ENCODE data around the gene COL15A1.

Gene COL15A1

DNA sequence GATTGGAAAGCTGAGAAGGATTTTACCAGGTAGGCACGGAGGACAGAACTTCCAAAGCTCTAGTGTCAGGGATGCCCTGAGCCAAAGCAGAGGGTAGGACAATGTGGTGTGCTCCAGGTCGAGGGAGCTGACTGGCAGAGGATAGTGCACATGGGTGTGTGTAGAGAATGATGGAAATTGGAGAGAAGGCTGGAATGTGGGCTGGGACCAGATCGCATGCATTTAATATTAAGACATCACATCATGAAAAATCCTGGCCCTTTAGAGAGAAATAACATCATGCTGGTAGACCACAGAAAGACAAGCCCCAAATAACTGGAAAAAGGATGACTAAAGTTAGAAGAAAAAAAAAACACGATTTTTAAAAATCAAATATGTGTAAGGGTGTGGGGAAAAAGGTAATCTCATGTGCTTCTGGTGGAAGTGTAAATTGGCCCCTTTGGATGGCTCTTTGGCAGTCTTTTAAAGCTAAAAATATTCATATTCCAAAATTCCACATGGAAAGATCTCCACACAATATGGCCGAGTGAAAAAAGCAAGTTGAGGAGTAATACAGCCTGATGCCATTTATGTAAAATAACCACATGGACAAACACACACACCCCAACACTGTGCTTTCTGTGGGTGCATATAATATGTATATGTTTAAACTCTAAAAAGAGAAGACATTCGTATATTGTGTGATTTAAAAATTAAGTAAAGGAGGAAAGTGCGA, 94.2 kb downstream of the COL15A1 start:
- no peak for DNase-seq (ENCODE audit: low read depth)

DNA sequence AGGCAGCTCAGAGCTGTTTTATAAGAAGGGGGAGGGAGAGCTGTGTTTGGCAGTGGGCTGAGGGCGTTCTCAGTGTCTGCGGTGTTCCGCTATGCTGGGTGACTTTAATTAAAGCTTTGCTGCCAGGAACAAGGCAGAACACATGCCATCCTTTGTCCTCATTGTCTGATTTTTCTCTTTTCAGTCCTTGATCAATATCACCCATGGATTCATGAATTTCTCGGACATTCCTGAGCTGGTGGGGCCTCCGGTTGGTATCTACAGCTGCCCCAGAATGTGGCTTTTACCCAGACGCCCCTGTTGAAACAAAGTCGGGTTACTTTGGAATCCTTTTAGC, 94.7 kb downstream of the COL15A1 start:
- DNase-seq (ENCODE audit: low read depth), result no peak

DNA sequence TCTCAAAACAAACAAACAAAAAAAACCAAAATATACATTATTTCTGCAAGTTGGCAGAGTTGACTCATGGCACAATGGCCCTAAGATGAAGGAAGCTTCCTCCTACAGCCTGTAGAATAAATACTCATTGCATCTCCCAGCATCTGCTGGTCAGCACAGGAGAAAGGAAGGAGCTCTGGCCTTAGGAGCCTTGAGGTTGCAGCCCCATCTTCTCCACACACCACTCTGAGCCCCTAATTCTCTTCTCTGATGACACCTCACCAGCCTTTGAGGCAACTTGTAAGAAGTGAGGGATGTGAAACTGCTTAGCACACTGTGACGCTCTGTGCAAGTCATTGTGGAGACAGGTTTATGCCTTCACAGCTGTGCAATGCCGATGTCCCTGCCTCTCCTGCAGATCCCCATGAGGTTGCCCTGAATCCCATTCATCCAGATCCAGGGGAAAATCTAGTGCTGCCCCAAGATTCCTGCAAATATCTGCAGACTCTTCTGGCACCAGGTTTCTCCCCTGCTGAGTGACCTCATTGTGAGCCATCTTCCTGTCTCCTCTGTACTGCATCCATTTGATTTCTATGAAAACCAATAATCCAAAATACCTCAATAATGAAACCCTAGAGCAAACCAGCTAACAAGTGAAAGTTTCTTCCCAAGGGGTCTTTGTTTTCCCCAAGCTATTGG, 95.9 kb downstream of the COL15A1 start:
- DNase-seq (ENCODE audit: low read depth), result no peak

DNA sequence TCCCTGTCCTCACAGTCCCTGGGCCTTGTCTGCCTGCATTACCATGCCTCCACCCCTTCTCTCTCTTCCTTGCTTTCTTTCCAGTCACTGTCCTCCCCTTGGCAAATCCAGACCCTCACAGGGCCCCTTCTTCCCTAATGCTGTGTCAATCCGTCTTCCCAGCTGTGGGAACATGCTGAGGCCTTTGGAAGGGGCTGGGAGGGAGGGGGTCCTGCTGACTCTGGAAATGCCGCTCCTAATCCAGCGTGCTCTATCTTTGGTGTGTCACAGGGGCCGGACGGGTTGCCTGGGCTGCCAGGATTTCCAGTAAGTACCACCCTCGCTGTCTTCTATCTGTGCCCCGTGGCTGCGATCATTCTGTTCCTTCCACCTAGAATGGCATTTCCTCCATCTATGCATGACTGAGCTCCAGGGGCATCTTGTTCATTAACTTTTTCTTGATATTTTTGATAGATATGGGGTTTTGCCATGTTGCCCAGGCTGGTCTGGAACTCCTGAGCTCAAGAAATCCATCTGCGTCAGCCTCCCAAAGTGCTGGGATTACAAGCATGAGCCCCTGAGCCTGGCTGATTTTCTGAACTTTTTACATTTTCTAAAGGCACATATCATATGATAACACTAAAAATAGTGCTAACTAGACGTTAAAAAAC, 96.7 kb downstream of the COL15A1 start:
- DNase-seq (ENCODE audit: low read depth), result no peak

DNA sequence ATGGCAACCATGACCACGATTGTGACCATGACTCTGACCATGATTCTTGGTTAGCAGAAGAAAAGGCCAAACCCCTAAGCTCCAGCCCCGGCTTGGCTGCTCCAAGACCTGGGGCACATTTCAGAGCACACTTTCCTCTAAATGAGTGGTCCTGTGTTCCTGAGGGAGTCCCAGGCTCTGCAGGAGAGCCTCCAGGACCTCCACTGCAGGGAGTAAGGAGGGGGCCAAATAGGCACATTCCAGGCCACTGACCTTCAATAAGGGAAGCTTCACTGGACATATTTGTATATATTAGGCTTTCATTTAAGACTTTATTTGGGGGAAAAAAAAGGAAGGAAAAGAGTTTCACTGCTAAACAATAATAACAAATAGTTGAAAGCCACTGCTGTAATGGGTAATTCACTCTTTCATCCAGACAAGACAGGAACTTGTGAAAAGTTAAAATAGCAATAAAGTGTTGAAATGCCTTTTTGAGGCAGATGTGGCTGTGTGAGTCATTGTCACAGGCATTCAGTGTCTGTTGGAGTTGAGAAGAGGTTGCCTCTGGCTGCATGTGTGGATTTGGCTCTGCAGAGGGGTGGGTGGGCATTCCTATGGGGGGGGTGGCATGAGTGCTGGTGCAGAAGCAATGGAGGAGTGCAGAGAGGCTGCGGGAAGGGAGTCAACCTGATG, 97.3 kb downstream of the COL15A1 start:
- DNase-seq (ENCODE audit: low read depth), result peak; percentile 18

DNA sequence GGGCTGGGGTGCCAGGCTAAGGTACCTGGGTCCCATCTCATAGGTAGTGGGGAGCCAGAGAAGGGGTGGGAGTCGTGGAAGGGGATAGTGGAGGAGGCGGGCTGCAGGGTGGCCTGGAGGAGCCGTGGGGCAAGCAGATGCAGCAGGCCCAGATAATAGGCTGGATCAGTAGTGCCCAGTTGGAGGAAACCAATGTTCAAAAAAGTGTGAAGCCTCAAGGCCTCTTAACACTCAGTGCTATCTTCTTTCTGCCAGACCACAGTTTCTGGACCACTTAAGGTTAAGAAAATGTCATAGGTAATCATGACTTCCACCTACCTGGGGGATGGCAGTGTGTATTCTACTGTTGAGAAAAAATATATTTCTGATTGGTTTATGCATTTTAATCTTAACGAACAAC, 97.9 kb downstream of the COL15A1 start:
- no peak for DNase-seq (ENCODE audit: low read depth)

DNA sequence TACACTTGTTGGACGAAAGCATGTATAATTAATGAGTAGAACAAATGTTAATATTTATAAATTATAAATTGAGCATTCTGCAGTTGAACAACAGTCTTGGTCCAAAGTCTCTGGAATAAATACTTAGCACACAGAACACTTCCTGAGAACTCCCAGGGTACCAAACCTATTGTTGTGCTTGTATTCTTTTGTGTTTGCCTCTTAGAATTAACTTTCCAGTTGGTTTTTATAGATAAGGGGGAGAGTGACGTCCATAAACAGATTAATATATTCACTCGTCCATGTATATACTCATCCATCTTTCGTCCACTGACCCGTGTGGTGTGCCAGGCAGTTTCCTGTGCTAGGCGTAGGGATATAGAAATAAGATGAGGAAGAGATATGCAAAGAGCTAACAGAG, 98.9 kb downstream of the COL15A1 start:
- no peak for DNase-seq (ENCODE audit: low read depth)

DNA sequence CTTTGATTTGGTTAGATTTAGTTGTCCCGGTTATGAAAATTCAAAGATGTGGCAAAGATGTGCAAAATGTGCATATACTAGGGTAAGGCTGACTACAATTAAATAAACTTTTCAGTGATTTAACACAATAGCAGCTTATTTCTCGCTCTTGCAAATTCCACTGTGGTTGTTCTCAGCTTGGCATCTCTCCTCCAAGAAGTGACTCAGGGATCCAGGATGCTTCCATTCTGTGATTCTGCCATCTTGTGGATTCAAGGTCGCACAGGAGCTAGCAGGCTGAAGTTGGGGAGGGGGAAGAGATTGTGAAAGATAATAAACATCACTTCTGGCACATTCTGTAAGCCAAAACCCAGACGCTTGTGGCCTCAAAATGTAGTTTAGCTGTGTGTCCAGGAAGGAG, 101.1 kb downstream of the COL15A1 start:
- DNase-seq (ENCODE audit: low read depth), result no peak

DNA sequence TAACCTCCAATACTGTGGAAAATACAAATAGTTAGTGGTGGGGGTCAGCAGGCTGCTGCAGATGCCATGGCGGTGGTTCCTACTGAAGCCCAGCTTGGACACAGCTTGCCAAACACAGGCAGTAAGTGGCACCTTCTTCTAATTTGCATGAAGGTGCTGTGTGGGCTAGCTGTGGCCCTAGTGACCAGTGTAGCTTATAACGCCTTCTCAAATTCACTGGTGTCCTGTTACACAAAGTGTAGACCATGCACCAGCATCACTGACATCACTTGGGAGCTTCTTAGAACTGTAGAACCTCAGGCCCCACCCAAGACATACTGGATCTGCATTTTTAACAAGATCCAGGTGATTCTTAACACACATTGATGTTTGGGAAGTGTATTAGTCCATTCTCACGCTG, 102.4 kb downstream of the COL15A1 start:
- no peak for DNase-seq (ENCODE audit: low read depth)

DNA sequence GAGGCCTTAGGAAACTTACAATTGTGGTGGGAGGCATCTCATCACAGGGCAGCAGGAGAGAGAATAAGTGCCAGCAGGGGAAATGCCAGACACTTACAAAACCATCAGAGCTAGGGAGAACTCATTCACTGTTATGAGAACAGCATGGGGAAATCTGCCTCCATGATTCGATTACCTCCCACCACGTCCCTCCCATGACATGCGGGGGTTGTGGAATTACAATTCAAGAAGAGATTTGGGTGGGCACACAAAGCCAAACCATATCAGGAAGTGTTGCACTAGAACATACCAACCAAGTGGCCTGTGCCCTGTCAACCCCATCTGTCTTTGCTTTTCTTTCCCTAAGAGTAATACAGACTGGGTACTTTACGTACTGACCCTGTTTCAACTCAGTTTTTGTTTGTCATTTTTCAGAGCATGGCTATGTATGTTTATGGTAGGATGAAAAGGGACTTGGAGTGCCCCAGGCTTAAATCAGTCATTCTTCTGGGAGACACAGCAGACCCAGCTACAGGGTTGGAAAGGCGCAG, 102.9 kb downstream of the COL15A1 start:
- DNase-seq (ENCODE audit: low read depth), result no peak

DNA sequence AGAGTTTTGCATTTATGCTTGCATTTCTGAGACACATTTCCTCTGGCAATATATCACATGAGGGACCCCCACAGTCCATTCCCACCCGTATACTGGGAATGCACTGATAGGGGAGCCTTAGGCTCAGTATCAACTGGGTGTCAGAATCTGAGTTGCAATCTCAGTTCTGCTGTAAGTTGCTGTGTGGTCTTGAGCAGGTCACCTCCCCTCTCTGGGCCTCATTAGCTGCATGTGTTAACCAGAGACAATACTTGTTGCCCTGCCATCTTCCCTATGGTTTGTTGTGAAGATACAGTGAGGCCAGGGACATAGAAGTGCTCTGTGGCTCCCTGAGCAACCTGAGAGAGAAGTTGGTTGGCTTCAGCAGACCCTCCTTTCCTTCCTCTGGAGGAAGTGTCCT, 105.5 kb downstream of the COL15A1 start:
- no peak for DNase-seq (ENCODE audit: low read depth)

DNA sequence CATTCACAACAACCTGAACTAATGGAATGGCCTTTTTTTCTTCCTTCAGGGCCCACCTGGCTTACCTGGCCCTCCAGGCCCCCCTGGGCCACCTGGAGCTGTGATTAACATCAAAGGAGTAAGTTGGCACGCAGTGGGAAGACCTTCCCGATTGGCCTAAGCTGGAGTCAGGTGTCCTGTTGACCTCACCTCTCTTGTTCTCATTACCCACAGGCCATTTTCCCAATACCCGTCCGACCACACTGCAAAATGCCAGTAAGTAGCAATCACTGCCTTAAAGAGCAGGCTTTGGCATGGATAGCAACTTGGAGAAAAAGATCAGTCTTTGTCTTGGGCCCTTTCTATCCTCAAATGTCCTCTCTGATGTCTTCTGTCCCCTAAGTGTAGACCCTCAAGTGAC, 105.9 kb downstream of the COL15A1 start:
- DNase-seq (ENCODE audit: low read depth), result no peak

DNA sequence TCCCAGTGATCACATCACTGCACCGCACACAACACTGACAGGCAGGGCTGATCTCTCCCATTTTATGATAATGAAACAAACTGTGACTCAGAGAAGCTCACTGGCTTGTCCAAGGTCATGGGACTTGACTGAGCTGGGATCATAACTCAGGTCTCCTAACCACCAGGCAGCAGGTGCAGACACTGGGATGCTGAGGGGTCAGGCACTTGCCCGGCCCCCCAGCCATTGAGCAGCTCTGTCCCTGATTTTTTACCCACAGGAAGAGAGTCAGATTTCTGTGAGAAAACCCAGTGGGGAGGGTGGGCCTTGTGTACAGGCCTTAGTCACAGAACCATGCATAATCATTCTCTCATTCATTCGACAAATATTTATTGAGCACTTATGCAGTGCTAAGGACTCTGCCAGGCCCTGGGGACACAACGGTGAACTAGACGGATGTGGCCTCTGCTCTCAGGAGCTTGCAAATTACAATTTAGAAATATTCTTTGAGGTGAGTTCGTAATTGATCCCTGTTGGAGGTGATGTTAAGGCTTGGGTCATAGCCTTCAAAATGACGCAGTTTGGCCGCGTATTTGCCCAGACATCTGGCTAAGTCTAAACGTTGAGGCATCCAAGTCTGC, 106.7 kb downstream of the COL15A1 start:
- DNase-seq (ENCODE audit: low read depth), result no peak

DNA sequence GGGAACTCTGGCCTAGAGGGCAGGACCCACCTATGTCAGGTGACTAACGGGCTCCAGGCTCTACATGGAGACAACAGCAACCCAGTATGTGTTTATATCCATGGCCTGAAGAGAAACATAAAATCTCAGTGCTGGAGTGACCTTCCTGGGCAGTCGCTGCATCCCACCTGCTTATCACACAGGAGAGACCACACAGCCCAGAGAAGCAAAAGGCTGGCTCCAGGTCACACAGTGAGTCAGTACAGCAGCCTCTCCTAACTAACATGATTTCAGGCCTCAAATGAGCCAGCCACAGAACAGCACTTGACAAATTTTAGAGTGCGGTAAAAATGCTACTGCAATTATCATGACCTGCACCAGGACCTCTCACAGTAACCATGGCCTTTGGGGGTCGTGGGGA, 107.2 kb downstream of the COL15A1 start:
- no peak for DNase-seq (ENCODE audit: low read depth)

DNA sequence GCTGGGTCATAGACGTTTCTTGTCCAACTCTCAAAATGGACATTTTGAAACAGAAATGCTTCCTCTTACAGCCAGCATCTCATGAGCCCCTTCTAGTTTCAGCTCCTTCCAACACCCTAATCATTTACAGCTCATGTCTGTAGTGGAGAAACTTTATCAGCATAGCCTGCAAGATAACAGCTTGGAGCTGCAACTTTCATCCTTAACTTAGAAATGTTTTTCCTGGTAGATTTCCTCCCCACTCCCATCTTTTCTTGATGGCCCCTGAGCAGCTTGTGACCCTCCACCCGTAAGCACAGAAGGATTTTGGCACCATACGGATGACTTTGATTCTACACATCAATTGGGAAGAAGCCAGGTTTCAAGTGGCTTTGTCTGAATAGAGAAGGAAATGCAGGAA, 107.7 kb downstream of the COL15A1 start:
- no peak for DNase-seq (ENCODE audit: low read depth)

DNA sequence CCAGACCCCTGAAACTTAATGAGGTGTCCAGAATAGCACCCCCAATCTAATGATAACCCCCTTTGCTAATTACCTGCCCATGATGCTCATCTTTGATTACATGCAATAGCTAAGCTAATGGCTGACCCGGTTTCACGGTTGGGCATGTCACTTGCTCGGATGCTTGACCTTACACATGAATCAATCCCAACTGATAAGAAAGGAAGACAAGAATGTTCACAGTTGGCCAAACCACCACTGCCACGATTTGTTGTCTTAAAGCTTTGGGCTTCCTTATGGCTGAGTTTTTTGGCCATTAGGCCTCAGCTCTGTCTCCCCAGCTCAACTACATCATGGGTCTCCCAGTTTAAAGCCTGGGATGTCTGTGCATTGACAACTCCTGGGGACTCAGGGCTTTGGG, 108.1 kb downstream of the COL15A1 start:
- no peak for DNase-seq (ENCODE audit: low read depth)

DNA sequence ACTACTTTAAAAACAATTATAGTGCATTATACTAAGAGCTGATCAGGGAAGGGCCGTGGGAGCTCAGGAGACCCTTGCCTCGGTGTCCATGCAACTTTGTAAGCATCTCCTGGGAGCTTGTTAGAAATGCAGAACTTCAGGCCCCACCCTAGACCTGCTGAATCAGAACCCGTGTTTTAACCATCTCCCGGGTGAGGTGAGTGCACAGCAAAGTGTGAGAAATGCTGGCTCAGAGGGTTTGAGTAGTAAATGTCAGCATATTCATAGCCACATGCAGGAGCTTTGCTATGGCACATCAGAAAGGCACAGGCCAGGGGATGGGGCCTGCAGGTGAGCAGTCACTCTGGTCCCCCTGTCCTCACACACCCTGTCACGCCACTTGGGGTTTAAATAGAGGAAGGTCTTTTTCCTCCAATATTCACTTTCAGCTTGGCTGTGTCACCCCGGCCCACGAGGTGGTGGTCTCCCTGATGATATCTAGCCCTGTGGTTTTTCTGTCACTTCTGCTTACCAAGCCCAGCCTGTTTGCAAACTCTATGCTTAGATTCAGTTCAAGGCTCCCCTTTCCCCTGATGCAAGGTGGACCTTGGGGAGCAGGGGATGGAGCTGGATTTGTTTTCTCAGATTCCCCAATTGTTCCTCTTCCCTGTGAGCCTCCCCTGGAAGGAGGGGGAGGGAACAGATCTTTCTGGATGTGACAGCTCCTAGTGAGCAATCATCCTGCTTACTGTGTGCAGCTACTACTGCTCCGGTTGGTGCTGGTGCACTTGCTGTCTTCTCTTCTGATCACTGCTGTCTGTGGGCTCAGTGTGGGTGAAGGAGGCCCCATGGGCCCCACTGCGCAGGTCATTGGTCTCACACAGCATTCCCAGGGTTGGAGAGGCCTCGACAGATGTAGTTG, 109.4 kb downstream of the COL15A1 start:
- DNase-seq (ENCODE audit: low read depth), result no peak

DNA sequence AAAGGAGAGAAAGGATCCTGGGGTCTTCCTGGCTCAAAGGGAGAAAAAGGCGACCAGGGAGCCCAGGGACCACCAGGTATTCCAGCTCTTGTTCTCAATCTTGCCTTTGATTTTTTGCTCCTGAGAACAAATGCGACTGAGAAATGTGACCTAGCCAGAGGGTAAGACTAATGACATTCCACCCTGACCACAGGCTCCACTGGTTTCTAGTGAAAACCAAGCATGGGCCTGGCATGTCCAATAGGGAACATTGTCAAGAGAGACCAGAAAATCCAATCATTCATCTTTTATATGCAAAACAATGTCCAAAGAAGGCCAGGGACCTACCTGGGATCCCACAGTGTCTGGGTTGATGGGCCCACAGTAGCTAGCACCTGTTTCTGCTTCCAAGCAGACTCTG, 110.9 kb downstream of the COL15A1 start:
- DNase-seq (ENCODE audit: low read depth), result no peak

DNA sequence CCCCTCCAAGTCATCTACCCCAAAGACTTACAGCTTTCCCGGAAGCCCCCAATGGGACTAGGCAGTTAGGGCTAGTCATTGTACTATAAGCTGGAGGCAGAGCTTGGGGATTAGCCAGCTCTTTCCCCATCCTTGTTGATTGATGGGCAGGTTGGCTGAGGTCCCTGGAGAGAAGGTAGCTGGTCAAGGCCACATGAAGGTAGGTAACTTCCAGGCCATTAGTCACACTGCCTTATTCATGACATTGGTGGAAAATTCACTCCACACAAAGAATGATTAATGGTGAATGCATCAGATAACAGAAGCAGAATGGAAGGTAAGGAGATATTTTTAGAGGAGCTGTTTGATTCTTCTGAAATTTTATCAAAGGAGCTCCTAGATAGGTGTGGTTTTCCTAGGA, 111.7 kb downstream of the COL15A1 start:
- no peak for DNase-seq (ENCODE audit: low read depth)

DNA sequence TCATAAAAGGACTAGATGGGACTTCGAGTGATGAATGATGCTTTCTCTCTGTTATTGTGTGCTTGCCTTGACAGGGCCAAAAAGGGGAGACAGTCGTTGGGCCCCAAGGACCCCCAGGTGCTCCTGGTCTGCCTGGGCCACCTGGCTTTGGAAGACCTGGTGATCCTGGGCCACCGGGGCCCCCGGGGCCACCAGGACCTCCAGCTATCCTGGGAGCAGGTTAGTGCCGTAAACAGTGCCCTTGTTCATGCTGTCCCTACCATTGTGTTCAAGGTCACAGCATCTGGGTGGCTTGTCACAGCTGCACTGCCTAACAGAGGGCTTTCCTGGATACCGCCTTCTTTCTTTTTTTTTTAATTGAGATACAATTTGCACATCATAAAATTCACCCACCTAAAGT, 112.5 kb downstream of the COL15A1 start:
- no peak for DNase-seq (ENCODE audit: low read depth)

Data from fibroblast of the conjunctiva (primary cell).